PC-9 (cell line): Measurements from ENCODE around the gene RREB1.

Source experiments
- EZH2 ChIP-seq: fragments of 200-600 bp; sonication (generic); IDR thresholded peaks from 2 replicates; pipeline ENCODE4 v1.8.0; 2017; ENCODE audit warnings: antibody characterized with exemption, low read depth
- TF ChIP-seq, protein P1 (sequence below): fragments of 200-600 bp; sonication (generic); conservative IDR thresholded peaks from 2 replicates; pipeline ENCODE4 v1.6.1; 2017; ENCODE audit warnings: mixed run types, antibody characterized with exemption, mild to moderate bottlenecking, moderate library complexity

DNA sequence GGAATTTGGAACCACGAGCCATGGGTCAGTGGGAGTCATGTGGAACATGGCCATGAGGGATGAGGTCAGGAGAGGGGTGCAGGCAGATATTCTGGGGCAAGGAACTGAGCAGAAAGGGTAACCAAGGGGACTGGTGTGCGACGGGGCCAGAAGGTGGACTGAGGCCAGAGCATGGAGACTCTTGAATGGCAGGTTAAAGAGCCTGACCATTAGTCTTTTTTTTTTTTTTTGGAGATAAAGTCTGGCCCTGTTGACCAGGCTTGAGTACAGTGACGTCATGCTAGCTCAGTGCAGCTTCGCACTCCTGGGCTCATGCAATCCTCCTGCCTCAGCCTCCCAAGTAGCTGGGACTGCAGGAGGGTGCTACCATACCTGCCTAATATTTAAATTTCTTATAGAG lies 64.0 kb downstream of the RREB1 start:
- TF ChIP-seq, protein P1, sequence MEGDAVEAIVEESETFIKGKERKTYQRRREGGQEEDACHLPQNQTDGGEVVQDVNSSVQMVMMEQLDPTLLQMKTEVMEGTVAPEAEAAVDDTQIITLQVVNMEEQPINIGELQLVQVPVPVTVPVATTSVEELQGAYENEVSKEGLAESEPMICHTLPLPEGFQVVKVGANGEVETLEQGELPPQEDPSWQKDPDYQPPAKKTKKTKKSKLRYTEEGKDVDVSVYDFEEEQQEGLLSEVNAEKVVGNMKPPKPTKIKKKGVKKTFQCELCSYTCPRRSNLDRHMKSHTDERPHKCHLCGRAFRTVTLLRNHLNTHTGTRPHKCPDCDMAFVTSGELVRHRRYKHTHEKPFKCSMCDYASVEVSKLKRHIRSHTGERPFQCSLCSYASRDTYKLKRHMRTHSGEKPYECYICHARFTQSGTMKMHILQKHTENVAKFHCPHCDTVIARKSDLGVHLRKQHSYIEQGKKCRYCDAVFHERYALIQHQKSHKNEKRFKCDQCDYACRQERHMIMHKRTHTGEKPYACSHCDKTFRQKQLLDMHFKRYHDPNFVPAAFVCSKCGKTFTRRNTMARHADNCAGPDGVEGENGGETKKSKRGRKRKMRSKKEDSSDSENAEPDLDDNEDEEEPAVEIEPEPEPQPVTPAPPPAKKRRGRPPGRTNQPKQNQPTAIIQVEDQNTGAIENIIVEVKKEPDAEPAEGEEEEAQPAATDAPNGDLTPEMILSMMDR: no peak
- no peak for TF ChIP-seq EZH2
